SHP77 (cell line): ENCODE measurements around the gene CBR4.
"Not testable (repeated sequence)": the region's sequence is repeated elsewhere in the genome, so short reads cannot be mapped to it uniquely, and the experiment has no call there.

Experiments
- DNase-seq, 2 experiments: peaks; one replicate each; lab custom pipeline; 2025; lab: John Stamatoyannopoulos, UW

The CBR4 gene

DNA sequence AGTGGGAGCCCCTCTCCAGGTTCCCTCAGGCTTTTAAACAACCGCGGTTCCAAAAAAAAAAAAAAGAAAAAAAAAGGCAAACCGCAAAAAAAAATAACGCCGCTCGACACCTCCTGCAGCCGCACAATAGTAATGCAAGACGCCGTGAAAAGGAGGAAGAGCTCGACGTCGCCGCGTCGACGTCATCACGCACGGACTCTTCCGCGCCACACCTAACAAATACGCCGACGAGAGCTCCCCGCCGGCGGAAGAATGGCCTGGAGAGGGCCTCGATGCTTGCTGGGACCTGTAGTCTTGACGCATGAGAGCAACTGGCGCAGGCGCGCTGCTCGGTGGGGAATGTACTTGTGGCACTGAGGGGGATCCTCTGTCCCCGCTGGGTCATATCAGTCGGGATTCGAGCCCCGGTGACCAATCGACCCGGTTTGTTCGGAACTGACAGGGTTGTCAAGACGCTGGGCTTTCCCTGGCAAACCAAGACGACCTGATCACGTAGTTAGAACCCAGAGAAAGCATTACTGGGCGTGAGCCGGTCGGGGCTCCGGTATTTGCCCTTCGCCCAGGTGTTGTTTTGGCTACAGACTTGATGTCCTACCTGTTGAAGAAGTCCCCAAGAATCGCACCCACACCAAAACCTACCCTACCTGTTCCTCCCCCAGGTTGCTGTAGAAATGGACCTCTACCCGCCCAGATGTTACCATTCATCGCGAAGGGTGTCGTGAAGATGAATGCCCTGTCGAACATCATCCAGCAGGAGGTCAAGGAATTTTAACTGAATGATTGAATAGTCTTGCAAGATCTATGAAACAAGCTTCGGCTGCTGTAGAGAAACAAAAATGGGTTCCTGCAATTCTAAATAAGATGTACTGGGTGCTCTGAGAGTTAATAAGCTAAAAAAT, at the start of gene CBR4:
TSS of gene CBR4 (minus strand) at position 131 of the 899 bp plus-strand sequence. CDS start 166 bp downstream, outside the sequence.
- DNase-seq, result peak; percentile 91 to 92

DNA sequence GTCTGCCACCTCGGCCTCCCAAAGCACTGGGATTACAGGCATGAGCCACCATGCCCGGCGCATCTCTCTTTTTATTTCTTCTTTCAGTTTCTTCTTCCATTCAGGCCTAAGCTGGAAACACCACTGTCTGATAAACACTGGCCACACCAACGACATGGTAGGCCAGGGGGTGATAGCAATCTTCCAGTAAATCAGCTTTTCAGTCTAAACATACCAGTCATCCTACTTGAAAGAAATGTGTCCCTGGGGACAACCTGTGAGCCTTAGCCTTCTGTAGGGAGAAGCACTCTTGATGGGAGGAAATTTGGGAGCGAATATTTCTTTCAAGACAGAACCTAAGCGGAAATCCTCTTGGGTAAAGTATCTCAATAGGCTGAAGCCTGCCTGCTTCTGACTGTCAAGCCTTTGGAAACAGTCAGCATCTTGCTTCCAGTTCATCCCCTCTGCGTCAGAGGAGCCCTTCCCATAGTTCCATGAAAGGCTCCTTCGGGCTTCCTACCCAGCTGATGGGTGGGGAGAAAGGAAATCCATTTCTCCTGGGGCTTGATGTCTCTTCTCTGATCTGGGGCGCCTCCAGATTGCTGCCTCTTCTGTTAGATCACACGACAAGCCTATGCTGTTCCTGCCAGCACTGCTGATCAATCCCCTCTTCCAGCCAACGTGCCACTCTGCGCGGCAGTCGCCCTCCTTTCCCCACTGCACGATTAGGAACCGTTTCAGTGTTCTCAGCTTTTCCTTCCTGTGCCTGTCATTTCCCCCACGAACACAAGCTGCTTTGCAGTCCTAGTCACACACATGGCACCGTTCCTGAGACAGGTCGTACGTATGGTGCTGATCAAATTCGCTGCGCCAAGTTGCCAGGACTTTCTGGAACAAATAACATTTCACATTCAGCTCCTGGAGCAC, 49.5 kb upstream of the CBR4 start:
- no peak for DNase-seq

DNA sequence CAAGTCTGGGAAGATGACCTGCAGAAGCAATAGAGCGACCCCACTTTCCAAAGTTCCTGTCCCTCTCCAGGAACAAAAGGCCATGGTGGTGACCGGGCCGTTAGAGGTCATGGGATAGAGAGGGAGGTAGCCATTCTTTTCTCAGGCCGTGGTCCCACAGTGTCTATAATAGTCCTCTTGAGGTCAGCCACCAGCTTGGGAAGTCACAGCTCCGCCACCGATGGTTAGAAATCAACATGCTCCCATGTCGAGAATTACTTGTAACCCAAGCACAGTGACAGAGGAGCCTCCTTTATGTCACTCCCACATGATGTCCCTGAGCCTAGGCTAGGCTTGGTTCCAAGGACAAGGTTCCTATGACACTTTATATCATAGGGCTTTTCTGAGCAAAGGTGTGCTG, 48.3 kb upstream of the CBR4 start:
- DNase-seq, result no peak

DNA sequence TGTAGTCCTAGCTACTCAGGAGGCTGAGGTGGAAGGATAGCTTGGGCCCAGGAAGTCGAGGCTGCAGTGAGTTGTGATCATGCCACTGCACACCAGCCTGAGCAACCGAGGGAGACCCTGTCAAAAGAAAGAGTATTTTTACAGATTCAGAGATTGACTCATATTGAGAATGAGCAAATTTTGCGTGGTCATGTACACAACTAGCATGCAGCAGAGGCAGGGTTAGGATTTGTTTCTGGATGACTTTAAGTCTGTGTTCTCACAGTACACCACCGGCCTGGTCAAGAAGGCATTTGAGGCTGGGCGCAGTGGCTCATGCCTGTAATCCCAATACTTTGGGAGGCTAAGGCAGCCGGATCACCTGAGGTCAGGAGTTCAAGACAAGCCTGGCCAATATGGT, 44.8 kb upstream of the CBR4 start:
- no peak for DNase-seq

DNA sequence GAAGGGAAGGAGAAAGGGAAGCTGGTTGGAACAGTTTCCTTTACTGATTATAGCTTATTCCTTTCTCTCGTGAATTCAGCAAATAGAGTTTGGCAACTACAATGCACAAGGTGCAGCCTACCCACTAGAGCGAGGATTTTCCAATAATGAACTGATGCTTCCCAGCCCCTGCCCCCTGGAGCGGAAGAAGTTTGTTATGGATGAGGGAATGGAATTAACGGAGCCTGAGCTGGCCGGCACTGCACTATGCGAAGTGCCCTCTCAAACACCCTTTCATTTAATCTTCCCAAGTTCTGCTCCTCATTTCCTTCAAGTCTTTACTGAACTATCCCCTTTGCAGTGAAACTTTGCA, 42.5 kb upstream of the CBR4 start:
- no peak for DNase-seq

DNA sequence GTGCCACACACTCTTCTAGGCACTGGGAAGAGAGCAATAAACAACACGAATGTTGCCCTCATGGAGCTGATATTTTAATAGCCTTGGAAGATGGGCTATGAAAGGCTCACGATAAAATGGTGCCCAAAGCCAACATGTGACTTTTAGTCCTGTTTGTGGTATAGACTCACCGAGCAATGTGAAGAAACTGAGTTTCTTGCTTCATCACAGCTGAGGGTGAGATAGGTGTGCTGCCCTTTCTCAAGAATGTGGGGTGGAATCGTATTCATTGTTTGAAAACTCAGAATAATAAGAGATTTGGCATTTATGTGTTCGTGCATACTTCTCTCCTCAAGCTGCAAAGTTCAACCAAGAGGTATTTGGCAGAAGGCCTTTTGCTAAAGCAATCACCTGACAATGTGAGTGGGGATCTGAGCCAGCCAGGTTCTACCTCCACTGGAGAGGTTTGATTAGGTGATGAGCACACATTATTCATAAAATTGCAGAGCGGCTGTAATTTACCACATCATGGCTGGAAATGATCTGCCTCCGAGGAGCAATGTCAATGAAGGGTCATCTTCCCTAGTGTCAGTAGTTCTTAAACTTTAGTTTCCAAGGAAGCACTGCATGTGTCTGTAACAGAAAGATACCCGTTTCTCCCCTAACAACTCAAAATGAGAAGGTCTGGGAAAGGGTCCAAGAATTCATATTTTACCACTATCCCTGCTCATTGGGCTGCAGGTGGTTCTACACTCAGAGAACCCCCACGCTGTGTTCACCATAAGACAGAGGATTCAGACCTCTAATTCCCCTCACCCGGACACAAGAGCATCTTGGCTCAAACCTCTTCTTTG, 41.9 kb upstream of the CBR4 start:
- DNase-seq, result no peak

DNA sequence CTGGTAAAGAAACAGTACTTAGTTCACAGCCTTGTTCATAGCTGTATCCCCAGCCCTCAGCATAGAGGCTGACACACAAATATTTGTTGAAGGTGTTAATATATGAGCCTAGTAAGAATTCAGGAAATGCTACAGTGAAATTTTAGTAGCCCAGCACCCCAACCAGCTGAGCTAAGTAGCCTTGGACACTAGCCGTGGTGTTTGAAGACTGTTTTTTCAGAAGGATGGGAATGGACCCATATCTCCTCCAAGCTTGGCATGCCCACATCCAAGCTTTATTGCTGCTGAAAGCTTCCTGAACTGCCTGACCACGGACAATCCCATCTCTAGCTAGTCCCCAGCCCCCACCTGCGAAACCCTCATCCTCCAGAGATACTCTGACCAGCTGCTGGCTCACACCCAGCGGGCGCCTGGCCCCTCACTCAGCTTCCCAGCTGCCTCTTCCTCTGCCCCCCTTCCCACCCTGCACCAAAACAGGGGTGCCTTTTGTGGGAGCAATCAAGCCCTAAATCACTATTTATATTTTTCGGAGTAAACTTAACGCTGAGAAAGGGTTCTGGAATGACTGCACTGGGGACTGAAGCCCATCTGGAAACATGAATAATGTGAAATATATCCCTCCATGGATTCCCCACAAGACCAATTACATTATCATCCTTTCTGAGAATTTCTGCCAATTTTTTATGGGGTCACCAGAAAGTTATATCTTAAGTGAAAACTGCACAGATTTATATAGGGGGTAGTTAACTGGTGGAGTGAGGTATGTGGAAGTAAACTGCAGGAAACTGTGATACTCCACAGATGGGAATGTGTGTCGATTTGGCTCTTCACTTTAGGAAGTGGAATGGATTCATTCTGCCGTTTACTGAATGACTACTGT, 41.1 kb upstream of the CBR4 start:
- no peak for DNase-seq

DNA sequence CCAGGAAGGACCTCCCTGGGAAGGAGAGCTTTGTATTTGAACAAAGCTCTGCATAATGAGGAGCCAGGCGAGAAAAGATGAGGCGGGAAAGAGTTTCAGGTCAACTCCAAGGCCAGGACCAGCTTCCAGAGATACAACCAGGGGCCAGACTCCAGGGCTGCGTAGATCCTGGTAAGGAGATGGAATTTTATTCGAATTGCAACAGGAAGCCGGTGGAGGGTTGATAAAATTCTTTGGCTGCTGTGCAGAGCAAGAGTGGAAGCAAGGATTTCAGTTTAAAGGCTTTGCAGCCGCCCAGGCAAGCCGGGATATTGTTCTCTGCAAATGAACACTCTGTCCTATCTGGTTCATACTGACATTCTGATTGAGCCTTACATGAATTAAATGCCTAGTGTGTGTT, 40.2 kb upstream of the CBR4 start:
- no peak for DNase-seq

DNA sequence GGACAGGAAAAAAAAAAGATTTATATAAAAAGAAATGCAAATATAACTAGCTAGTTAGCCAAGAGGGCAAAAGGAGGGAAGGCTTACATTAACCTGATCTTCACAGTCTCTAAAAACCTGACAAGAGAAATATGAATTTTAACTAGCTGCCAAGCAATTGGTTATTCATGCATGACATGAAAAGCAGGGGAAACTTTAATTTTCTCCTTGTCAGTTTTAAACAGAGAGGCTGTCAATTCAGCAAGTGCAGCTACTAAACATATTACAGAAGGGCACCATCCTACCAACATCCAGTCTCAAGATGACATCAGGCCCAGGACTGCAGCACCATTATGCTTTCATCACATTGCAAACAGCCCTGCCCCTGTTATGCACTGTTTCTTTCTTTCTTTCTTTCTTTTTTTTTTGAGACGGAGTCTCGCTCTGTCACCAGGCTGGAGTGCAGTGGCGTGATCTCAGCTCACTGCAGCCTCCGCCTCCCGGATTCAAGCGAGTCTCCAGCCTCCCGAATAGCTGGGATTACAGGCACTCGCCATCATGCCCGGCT, 38.9 kb upstream of the CBR4 start:
- DNase-seq, result no peak

DNA sequence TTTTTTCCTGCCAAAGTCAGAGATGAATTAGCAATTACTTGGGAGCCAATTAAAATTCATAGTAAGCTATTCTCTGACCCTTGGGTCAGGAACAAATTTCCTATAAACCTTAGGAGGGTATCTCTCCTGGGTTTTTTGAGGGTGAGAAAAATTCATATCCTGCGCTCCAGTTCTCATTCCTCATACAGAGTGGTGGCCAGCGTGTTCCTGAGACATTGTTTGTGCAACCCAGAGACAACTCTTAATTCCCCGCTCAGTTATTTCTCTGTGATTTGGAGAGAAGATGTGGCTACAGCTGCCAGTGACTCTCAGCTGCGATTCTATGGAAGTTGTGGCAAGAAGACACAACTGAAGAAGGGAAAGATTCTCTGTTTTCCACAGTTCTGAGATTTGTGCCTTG, 37.9 kb upstream of the CBR4 start:
- no peak for DNase-seq

DNA sequence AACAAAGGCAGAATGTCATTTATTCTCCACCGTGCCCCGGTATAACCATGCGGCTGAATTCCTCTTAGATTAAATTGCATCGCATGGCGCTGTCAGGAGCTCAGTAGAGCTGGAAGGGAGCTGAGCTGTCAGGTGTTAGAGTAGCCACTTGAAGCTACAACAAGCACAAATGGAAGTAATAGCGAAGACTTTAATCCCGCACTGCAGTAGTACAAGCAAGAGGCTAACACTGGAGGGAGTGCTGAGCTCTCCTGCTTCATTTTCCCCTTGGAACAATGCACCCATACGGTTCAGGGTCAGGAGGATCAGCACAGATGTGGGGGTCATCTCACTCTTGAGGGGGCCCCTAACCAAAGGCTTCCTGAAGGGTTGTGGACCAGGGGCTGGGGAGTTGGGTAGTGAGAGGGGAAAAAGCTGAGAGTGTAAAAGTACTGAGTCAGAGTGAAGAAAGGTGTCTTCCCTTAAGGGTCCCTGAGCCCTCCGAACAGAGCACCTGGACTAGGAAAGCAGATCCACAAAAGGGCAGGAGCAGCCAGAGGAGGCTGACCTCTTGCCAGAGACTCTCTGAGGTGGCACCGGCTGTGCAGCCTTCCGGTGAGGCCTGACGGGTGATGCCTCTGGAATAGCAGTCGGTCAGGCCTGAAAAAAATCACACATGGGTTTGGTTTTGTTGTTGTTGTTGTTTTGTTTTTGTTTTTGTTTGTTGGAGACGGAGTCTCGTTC, 36.0 kb upstream of the CBR4 start:
- no peak for DNase-seq

DNA sequence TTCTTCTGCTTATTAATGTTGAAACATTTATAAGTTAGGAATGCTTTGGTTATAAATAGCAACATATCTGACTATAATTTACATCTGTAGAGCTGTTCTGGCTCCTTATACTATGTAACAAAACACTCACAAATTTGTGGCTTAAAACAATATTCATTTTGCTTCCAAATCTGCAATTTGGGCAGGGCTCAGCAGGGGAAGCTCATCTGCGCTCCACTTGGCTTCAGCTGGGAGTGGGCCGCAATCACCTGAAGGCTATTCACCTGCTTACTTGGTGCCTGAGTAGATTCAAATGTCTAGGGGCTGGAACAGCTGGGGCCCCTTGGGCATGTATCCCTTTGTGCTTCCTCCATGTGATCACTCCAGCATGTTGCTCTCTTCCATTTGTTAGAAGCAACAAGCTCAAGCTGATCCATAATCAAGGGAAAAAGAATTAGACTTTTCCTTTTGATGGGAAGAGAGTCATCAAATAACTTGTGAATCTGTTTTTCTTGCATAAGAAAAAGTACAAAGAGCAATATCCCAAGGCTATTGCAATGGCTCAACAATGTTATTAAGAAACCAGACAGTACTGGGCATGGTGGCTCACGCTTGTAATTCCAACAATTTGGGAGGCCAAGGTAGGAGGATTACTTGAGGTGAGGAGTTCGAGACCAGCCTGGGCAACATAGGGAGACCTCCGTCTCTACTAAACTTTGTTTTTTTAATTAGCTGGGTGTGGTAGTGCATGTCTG, 34.8 kb upstream of the CBR4 start:
- DNase-seq, result no peak

DNA sequence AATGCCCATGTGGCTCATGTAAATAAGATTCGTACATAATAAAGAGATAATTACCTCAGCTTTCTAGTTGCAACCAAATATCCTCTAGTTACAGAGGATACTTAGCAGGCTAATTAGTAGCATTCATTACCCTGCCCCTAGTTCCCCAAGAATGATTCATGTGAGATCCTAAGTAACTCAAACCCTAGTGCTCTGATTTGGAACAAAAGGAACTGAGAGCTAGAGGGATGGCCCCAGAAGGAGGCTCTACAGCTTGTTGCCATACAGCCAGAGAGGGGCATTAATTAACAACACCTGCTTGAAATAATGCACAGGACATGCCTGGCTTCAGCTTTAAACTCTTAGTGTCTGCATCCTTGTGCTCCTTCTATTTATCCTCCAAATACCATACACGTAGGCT, 32.6 kb upstream of the CBR4 start:
- no peak for DNase-seq

DNA sequence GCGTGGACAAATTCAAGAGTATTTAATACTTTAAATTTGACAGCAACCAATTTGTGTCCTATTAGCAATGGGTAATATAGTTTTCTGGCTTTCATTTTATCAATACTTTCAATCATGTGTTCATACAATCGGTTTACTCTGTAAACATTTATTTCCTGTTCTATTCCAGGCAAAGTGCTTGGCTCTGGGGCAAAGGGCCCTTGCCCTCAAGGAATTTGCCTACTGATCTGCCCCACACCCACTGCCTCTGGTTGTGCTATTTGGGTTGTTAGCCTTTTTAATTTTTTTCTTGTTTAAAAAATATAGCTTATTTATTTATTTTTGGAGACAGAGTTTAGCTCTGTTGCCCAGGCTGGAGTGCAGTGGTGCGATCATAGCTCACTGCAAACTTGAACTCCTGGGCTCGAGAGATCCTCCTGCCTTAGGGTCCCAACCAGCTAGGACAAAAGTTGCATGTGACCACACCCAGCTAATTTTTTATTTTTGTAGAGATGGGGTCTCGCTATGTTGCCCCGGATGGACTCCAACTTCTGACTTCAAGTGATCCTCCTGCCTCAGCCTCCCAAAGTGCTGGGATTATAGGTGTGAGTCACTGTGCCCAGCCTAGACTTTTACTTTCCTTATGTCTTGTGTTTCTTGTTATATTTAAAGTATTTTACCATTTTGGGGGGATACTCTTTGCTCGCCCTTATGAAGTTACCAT, 30.7 kb upstream of the CBR4 start:
- no peak for DNase-seq

DNA sequence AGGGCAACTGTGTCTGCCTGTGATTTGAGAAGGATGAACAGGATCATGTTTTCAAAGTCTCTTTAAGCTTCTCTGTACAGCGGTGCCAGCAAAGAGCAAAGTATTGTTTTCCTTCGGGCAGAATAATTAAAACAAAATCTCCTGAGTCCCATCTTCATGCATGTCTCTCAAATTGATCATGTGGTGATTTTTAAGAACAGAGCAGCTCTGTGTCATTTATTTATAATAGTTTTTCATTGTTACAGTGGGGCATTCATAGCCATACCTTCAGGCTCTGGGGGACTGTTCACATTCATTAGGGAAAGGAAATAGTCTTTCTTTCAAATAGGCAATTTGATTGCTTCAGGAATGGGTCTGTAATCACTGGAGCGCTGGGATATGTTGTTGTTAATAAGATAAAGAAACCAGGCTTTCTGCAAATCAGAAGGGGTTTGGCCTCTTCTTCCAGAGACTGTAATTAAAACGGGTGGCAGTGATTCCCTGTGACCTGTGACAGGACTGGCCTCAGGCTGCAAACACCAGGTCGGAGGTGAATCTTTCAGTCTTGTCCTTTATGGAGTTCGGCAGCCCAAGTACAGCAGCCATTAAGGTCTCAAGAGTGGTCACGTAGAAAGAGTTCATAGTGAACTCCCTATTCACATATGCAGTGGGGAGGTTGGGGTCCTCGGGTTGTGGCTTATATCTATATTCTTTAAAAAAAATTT, 29.3 kb upstream of the CBR4 start:
- no peak for DNase-seq

DNA sequence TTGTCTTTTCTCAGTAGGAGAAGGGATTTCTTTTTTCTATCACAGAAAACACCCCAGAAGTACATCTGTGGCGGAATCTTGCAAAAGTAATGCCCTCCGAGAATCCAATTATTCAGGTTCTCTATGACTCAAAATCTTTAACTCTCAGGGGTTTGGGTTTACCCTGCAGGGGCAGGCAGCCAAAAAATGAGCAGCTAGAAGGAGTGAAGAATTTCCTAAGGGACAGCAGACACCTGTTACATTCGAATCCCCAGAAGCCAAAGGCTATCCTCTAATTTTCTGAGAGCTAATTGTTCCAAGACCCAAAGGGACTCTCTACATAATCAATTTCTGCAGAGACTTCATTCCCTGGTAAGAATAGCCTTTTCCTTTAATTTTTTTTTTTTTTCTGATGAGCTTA, 27.5 kb upstream of the CBR4 start:
- no peak for DNase-seq

DNA sequence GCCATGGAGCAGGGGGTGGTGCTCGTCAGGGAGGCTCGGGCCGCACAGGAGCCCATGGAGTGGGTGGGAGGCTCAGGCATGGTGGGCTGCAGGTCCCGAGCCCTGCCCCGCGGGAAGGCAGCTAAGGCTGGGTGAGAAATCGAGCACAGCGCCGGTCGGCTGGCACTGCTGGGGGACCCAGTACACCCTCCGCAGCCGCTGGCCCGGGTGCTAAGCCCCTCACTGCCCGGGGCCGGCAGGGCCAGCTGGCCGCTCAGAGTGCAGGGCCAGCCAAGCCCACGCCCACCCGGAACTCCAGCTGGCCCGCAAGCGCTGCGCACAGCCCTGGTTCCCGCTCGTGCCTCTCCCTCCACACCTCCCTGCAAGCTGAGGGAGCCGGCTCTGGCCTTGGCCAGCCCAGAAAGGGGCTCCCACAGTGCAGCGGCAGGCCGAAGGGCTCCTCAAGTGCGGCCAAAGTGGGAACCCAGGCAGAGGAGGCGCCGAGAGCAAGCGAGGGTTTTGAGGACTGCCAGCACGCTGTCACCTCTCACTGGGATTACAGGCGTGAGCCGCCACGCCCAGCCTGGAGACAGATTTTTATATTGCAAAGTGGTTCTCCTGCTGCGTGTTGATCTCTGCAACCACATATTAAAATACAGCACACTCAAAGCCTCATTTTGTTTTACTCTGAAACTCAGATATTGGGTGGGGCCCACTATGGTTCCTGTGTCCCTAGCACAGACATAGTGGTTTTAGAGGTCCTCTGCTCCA, 26.0 kb upstream of the CBR4 start:
- DNase-seq, result not testable (repeated sequence)
